H1 (cell line): ENCODE measurements around the gene SASH3. TPM values are rescaled to one million over a fixed set of nuclear protein-coding genes. Genes with fewer than 3 reads are reported as not detected.

Experiments used
- HDAC2 ChIP-seq, 2 experiments: fragments of 300-600 bp in 1 of 2; sonication (generic) in 1 of 2; IDR thresholded peaks; 2 replicates each; pipeline ENCODE4 v1.6.1; 2011 to 2012; ENCODE audit warnings: low read depth in 2 of 2, low read length in 2 of 2, mild to moderate bottlenecking in 2 of 2, moderate library complexity in 2 of 2, borderline replicate concordance in 1 of 2, inconsistent platforms in 1 of 2
- KDM4A ChIP-seq: IDR thresholded peaks from one replicate; pipeline ENCODE4 v1.7.1; 2012; ENCODE audit warnings: low read depth, mild to moderate bottlenecking, moderate library complexity, low read length, inconsistent platforms; ENCODE audit not compliant: severe bottlenecking
- RAD21 ChIP-seq, 2 experiments: IDR thresholded peaks in 1 of 2; conservative IDR thresholded peaks in 1 of 2; 2 replicates each; pipeline ENCODE4 v1.6.1; 2011; ENCODE audit warnings: low read depth in 2 of 2, low read length in 2 of 2, improper control_type of control experiment in 1 of 2, inconsistent platforms in 1 of 2, mild to moderate bottlenecking in 1 of 2, moderate library complexity in 1 of 2
- TBP ChIP-seq: IDR thresholded peaks from 2 replicates; pipeline ENCODE4 v1.6.1; 2011; ENCODE audit warnings: low read depth, low read length, improper control_type of control experiment
- TEAD4 ChIP-seq: IDR thresholded peaks from 2 replicates; pipeline ENCODE4 v1.6.1; 2012; ENCODE audit warnings: low read depth, low read length, inconsistent platforms, mixed read lengths
- polyA plus RNA-seq, 7 experiments: library from polyadenylated mRNA; depleted of rRNA in 3 of 7; stranded (reverse) in 5 of 7; unstranded in 2 of 7; fragments of >200 nt in 5 of 7; fragments of 200-250 nt in 2 of 7; gene quantifications; 1 replicate in 5 of 7; 2 replicates in 1 of 7; 4 replicates in 1 of 7; pipeline versions ENCODE4 v1.2.1 to v1.2.3, GENCODE V29; 2011 to 2013; ENCODE audit warnings: missing spikeins in 2 of 7, mixed read lengths in 2 of 7
- total RNA-seq: library from RNA; stranded (reverse); fragmentation: NEBNext Ultra II Directional; extraction: Animal tissue kit (Norgen Biotek cat#: 25700); gene quantifications from 2 replicates; pipeline ENCODE4 v1.2.1, GENCODE V29; 2021

SASH3 gene
- total and polyA plus RNA-seq, 2 of the 8 experiments (the other 6 are each of a cell fraction or from before 2014, with no cell fraction given), result not detected

- TF ChIP-seq KDM4A, result no peak
- no peak for TF ChIP-seq TBP
- TF ChIP-seq TEAD4, result no peak
- no peak for TF ChIP-seq RAD21 (IDR thresholded peaks at IDR 0.05 in 1 of 2, conservative IDR thresholded peaks at IDR 0.05 in 1 of 2; ENCODE audit: low read depth in 2 of 2, low read length in 2 of 2)
- TF ChIP-seq HDAC2 (IDR thresholded peaks at IDR 0.05; ENCODE audit: borderline replicate concordance in 1 of 2, low read depth in 2 of 2, low read length in 2 of 2), result no peak
These were observed 51.5 kb downstream of the SASH3 start (continued) for GRCh38 chrX:129831091-129831885.
